ENCODE measurements around the gene MRPS9.

The MRPS9 gene

GRCh38 chr2:105126336-105126735 lies 88.5 kb downstream of the MRPS9 start:
- DNase-seq = no peak

- DNase-seq = no peak
Observed at GRCh38 chr2:105127289-105127915, 89.5 kb downstream of the MRPS9 start.

- no peak for DNase-seq
Observed at GRCh38 chr2:105129722-105130232, 91.9 kb downstream of the MRPS9 start.

- DNase-seq = no peak
Observed at GRCh38 chr2:105130546-105130945, 92.7 kb downstream of the MRPS9 start.

GRCh38 chr2:105134081-105134480 lies 96.2 kb downstream of the MRPS9 start:
- DNase-seq = no peak

GRCh38 chr2:105135436-105135835 lies 97.6 kb downstream of the MRPS9 start:
- no peak for DNase-seq

- no peak for DNase-seq
Observed at GRCh38 chr2:105136394-105136793, 98.5 kb downstream of the MRPS9 start.

- DNase-seq = no peak
Observed at GRCh38 chr2:105138643-105139042, 100.8 kb downstream of the MRPS9 start.

- no peak for DNase-seq
Observed at GRCh38 chr2:105139556-105140239, 101.8 kb downstream of the MRPS9 start.

GRCh38 chr2:105140240-105140568 lies 102.3 kb downstream of the MRPS9 start:
- DNase-seq = no peak

GRCh38 chr2:105141099-105141614 lies 103.3 kb downstream of the MRPS9 start:
- DNase-seq = no peak

GRCh38 chr2:105142239-105142638 lies 104.4 kb downstream of the MRPS9 start:
- no peak for DNase-seq

GRCh38 chr2:105143094-105143466 lies 105.2 kb downstream of the MRPS9 start:
- no peak for DNase-seq

- DNase-seq = peak; percentile 5
Observed at GRCh38 chr2:105143467-105144151, 105.7 kb downstream of the MRPS9 start.

GRCh38 chr2:105144152-105144940 lies 106.5 kb downstream of the MRPS9 start:
- DNase-seq = no peak

GRCh38 chr2:105144941-105145300 lies 107.1 kb downstream of the MRPS9 start:
- no peak for DNase-seq

- DNase-seq = no peak
Observed at GRCh38 chr2:105149272-105149671, 111.4 kb downstream of the MRPS9 start.
